Thyroid gland (tissue), 4 donors: Measurements from ENCODE around the gene SZT2. TPM values are rescaled to one million over a fixed set of nuclear protein-coding genes. Genes with fewer than 3 reads are reported as not detected.

Experiments
- DNase-seq, 2 donors: peaks; one replicate each; pipeline ENCODE4 v3.0.0-alpha.2; 2019
- H3K27ac ChIP-seq, 3 donors: fragments of 200-600 bp; sonication (generic); 1 replicate in 2 of 3; 2 replicates in 1 of 3; pipeline ENCODE4 v1.5.1; 2016 to 2019; ENCODE audit warnings: mild to moderate bottlenecking in 1 of 3, moderate library complexity in 1 of 3
- H3K27me3 ChIP-seq: fragments of 200-600 bp; sonication (generic); one replicate; pipeline ENCODE4 v1.5.1; 2019
- H3K36me3 ChIP-seq, 2 donors: fragments of 200-600 bp; sonication (generic); one replicate each; pipeline ENCODE4 v1.5.1; 2016 to 2019
- H3K4me1 ChIP-seq, 2 donors: fragments of 200-600 bp; sonication (generic); one replicate each; pipeline ENCODE4 v1.5.1; 2017 to 2019
- H3K4me3 ChIP-seq, 3 donors: fragments of 200-600 bp; sonication (generic); replicated peaks in 1 of 3; 1 replicate in 2 of 3; 2 replicates in 1 of 3; pipeline ENCODE4 v1.5.1; 2016; ENCODE audit warnings: mild to moderate bottlenecking in 1 of 3
- H3K9me3 ChIP-seq: fragments of 200-600 bp; sonication (generic); one replicate; pipeline ENCODE4 v1.5.1; 2017
- CTCF ChIP-seq, 6 experiments: fragments of 200-600 bp in 3 of 6; fragments of 450-650 bp in 3 of 6; sonication (generic) in 3 of 6; IDR thresholded peaks; one replicate each; pipeline ENCODE4 v1.5.1; 2016 to 2019; ENCODE audit warnings: antibody characterized with exemption in 6 of 6, mild to moderate bottlenecking in 2 of 6, inconsistent platforms in 1 of 6, moderate library complexity in 1 of 6
- POLR2A ChIP-seq, 2 donors: fragments of 450-650 bp; IDR thresholded peaks; one replicate each; pipeline ENCODE4 v1.6.1; 2017; ENCODE audit warnings: antibody characterized with exemption in 2 of 2, mild to moderate bottlenecking in 2 of 2, moderate library complexity in 1 of 2
- WGBS, 2 donors: methylation state at CpG; one replicate each; pipeline ENCODE4 v1.1.5; 2017; 5-methylcytosine and 5-hydroxymethylcytosine counted together
- intact Hi-C: fragments of 100-400 bp; cut with DNase I; formaldehyde crosslinking; loops from one replicate; pipeline ENCODE4 v1.15.1; 2023
- total RNA-seq, 4 donors: library from RNA; depleted of rRNA; stranded (reverse); fragments of >200 nt; gene quantifications; one replicate each; pipeline ENCODE4 v1.2.3, GENCODE V29; 2016

SZT2 gene
- 100 to 1,000 TPM in 1 of 4 donors, 10 to 100 TPM in 3; 36.1 to 107 (median 58.2) TPM for total RNA-seq

- TF ChIP-seq POLR2A (IDR thresholded peaks at IDR 0.05), result peak in 1 of 2 donors; percentile 89
- no peak for TF ChIP-seq CTCF (IDR thresholded peaks at IDR 0.05)
- Histone ChIP-seq H3K9me3 (no peaks in the 10 kb centered on the region), H3K4me1 (peaks cover 20 to 22% of the 10 kb centered on the region in 2 donors), H3K36me3 (peaks cover 25 to 26% of the 10 kb centered on the region in 2 donors), H3K27me3 (no peaks in the 10 kb centered on the region), H3K4me3 (peak within 1 kb of the TSS; percentile 68 to 78 (median 75)), H3K27ac (peak within 1 kb of the TSS; percentile 62 to 73 (median 69))
- intact Hi-C loops, result no loop called here
- 0 to 1% methylated on average over 39 to 50 of the region's 65 CpGs for WGBS, 2 donors
- DNase-seq, result peak; percentile 97
Measured at GRCh38 chr1:43389326-43390313, at the start of gene SZT2, which contains the start of gene MED8. TSS of gene SZT2 (plus strand) at chr1:43389899. CDS start at chr1:43389969, 70 bp downstream. TSS of gene MED8 (minus strand) at chr1:43389800. CDS start at chr1:43389764, 36 bp downstream.

- H3K27me3 ChIP-seq, result no peaks in the 10 kb centered on the region
- 79 to 92% methylated on average over 1 of the region's 1 CpG for WGBS, 2 donors
- H3K9me3 ChIP-seq, result no peaks in the 10 kb centered on the region
- no peak overlapping the region for H3K27ac ChIP-seq
- intact Hi-C loops, result no loop called here
- H3K4me3 ChIP-seq, result no peak overlapping the region
- no peak for TF ChIP-seq POLR2A (IDR thresholded peaks at IDR 0.05)
- DNase-seq, result no peak
- no peaks in the 10 kb centered on the region for H3K36me3 ChIP-seq
- H3K4me1 ChIP-seq, result peaks cover 4 to 5% of the 10 kb centered on the region in 2 donors
Measured at GRCh38 chr1:43340559-43340958, 49.1 kb upstream of the SZT2 start.

GRCh38 chr1:43344267-43344850, 45.3 kb upstream of the SZT2 start:
- no peaks in the 10 kb centered on the region for H3K9me3 ChIP-seq
- no peaks in the 10 kb centered on the region for H3K27me3 ChIP-seq
- intact Hi-C loops, result no loop called here
- no peak for DNase-seq
- H3K4me1 ChIP-seq, result peaks cover 6 to 9% of the 10 kb centered on the region in 2 donors
- H3K36me3 ChIP-seq, result no peaks in the 10 kb centered on the region
- H3K4me3 ChIP-seq, result no peak overlapping the region
- no peak overlapping the region for H3K27ac ChIP-seq
- no peak for TF ChIP-seq POLR2A (IDR thresholded peaks at IDR 0.05)
- TF ChIP-seq CTCF (IDR thresholded peaks at IDR 0.05), result no peak
- 76 to 78% methylated on average over 4 of the region's 4 CpGs for WGBS, 2 donors

- intact Hi-C loops, result no loop called here
- Histone ChIP-seq H3K4me1 (peaks cover 13 to 17% of the 10 kb centered on the region in 2 donors), H3K27me3 (no peaks in the 10 kb centered on the region), H3K9me3 (no peaks in the 10 kb centered on the region), H3K36me3 (no peaks in the 10 kb centered on the region), H3K27ac (no peak overlapping the region), H3K4me3 (no peak overlapping the region)
- no peak for DNase-seq
- TF ChIP-seq CTCF (IDR thresholded peaks at IDR 0.05) (no peak), POLR2A (IDR thresholded peaks at IDR 0.05) (no peak)
- 64 to 84% methylated on average over 3 of the region's 3 CpGs for WGBS, 2 donors
Measured at GRCh38 chr1:43345120-43345519, 44.6 kb upstream of the SZT2 start.

- no peak overlapping the region for H3K27ac ChIP-seq
- H3K27me3 ChIP-seq, result no peaks in the 10 kb centered on the region
- no peak overlapping the region for H3K4me3 ChIP-seq
- no peaks in the 10 kb centered on the region for H3K9me3 ChIP-seq
- no peaks in the 10 kb centered on the region for H3K36me3 ChIP-seq
- no peak for DNase-seq
- TF ChIP-seq CTCF (IDR thresholded peaks at IDR 0.05) (no peak), POLR2A (IDR thresholded peaks at IDR 0.05) (no peak)
- peaks cover 16 to 21% of the 10 kb centered on the region in 2 donors for H3K4me1 ChIP-seq
- intact Hi-C loops, result no loop called here
- 93 to 100% methylated on average over 4 to 5 of the region's 5 CpGs for WGBS, 2 donors
Measured at GRCh38 chr1:43346636-43347035, 43.1 kb upstream of the SZT2 start.
